Esophagus muscularis mucosa (tissue), 4 donors: ENCODE data around the gene DTNA. TPM values are rescaled to one million over a fixed set of nuclear protein-coding genes. Genes with fewer than 3 reads are reported as not detected.

Experiments used
- DNase-seq: peaks from one replicate; pipeline ENCODE4 v3.0.0-alpha.2; 2017; ENCODE audit errors: extremely low spot score
- H3K27ac ChIP-seq, 4 donors: fragments of 200-600 bp; sonication (generic); replicated peaks in 1 of 4; 1 replicate in 3 of 4; 2 replicates in 1 of 4; pipeline ENCODE4 v1.5.1; 2016 to 2019; ENCODE audit warnings: mild to moderate bottlenecking in 1 of 4
- H3K27me3 ChIP-seq, 4 donors: fragments of 200-600 bp; sonication (generic); one replicate each; pipeline versions ENCODE4 v1.5.1 to v1.6.0; 2016 to 2019
- H3K36me3 ChIP-seq, 4 donors: fragments of 200-600 bp; sonication (generic); one replicate each; pipeline ENCODE4 v1.5.1; 2016 to 2019
- H3K4me1 ChIP-seq, 4 donors: fragments of 200-600 bp; sonication (generic); one replicate each; pipeline ENCODE4 v1.5.1; 2016 to 2019
- H3K4me3 ChIP-seq, 4 donors: fragments of 200-600 bp; sonication (generic); 1 replicate in 2 of 4; 2 replicates in 2 of 4; pipeline ENCODE4 v1.5.1; 2016 to 2019; ENCODE audit warnings: mild to moderate bottlenecking in 4 of 4, moderate library complexity in 1 of 4
- H3K9me3 ChIP-seq, 4 donors: fragments of 200-600 bp; sonication (generic); 1 replicate in 3 of 4; 2 replicates in 1 of 4; pipeline ENCODE4 v1.5.1; 2016 to 2019
- CTCF ChIP-seq, 3 experiments: fragments of 200-600 bp in 2 of 3; fragments of 450-650 bp in 1 of 3; sonication (generic) in 2 of 3; IDR thresholded peaks; one replicate each; pipeline ENCODE4 v1.5.1; 2017 to 2019; ENCODE audit warnings: antibody characterized with exemption in 3 of 3, mild to moderate bottlenecking in 2 of 3, moderate library complexity in 1 of 3
- EP300 ChIP-seq: sonication (generic); formaldehyde crosslinking; IDR thresholded peaks from one replicate; pipeline ENCODE4 v1.6.1; 2017; ENCODE audit warnings: antibody characterized with exemption
- POLR2A ChIP-seq: fragments of 450-650 bp; IDR thresholded peaks from one replicate; pipeline ENCODE4 v1.6.1; 2017; ENCODE audit warnings: antibody characterized with exemption, moderate library complexity, mild to moderate bottlenecking, low read depth
- POLR2AphosphoS5 ChIP-seq, 2 donors: sonication (generic); formaldehyde crosslinking; IDR thresholded peaks; one replicate each; pipeline ENCODE4 v1.6.1; 2017; ENCODE audit warnings: antibody characterized with exemption in 2 of 2
- WGBS: methylation state at CpG from one replicate; pipeline ENCODE4 v1.1.5; 2018; 5-methylcytosine and 5-hydroxymethylcytosine counted together
- intact Hi-C: fragments of 100-400 bp; cut with DNase I; formaldehyde crosslinking; loops from one replicate; pipeline ENCODE4 v1.15.1; 2023
- total RNA-seq, 4 donors: library from RNA; depleted of rRNA; stranded (reverse); fragments of >200 nt; gene quantifications; one replicate each; pipeline versions ENCODE4 v1.1.0 to v1.2.1, GENCODE V29; 2016

The DTNA gene
- total RNA-seq, 4 donors from 2014 or later: 189 to 284 (median 242) TPM

GRCh38 chr18:34828093-34828492, 118.0 kb downstream of the DTNA start:
- Histone ChIP-seq H3K27ac (no peak overlapping the region), H3K4me1 (no peaks in the 10 kb centered on the region), H3K4me3 (no peak overlapping the region), H3K9me3 (no peaks in the 10 kb centered on the region), H3K27me3 (no peaks in the 10 kb centered on the region), H3K36me3 (peaks cover 18 to 51% (median 34%) of the 10 kb centered on the region in 4 donors)
- intact Hi-C loops: no loop called here
- 93% methylated on average over 2 of the region's 2 CpGs for WGBS
- TF ChIP-seq POLR2AphosphoS5 (IDR thresholded peaks at IDR 0.05) (no peak), CTCF (IDR thresholded peaks at IDR 0.05) (no peak), EP300 (no peak), POLR2A (no peak)
- no peak for DNase-seq

- no peak for DNase-seq
- H3K27ac ChIP-seq: peak overlapping the region; percentile 58 to 63 (median 60)
- TF ChIP-seq POLR2AphosphoS5 (IDR thresholded peaks at IDR 0.05): peak in 1 of 2 donors; percentile 23
- TF ChIP-seq EP300: no peak
- intact Hi-C loops: no loop called here
- peaks cover 6 to 41% (median 38%) of the 10 kb centered on the region in 4 donors for H3K4me1 ChIP-seq
- H3K36me3 ChIP-seq: peaks cover 0 to 12% (median 2%) of the 10 kb centered on the region in 4 donors
- H3K9me3 ChIP-seq: no peaks in the 10 kb centered on the region
- H3K27me3 ChIP-seq: no peaks in the 10 kb centered on the region
- WGBS: 37% methylated on average over 2 of the region's 2 CpGs
- H3K4me3 ChIP-seq: no peak overlapping the region
Observed at GRCh38 chr18:34834897-34835296, 124.8 kb downstream of the DTNA start.

GRCh38 chr18:34835466-34835865, 125.4 kb downstream of the DTNA start:
- no peak for DNase-seq
- Histone ChIP-seq H3K4me1 (peaks cover 6 to 41% (median 38%) of the 10 kb centered on the region in 4 donors), H3K36me3 (peaks cover 0 to 6% (median 2%) of the 10 kb centered on the region in 4 donors), H3K4me3 (no peak overlapping the region), H3K27me3 (no peaks in the 10 kb centered on the region), H3K9me3 (no peaks in the 10 kb centered on the region), H3K27ac (peak overlapping the region; percentile 58 to 63 (median 60))
- intact Hi-C loops: no loop called here
- whole genome bisulfite sequencing: 91% methylated on average over 3 of the region's 3 CpGs
- TF ChIP-seq POLR2AphosphoS5 (IDR thresholded peaks at IDR 0.05): no peak
- TF ChIP-seq POLR2A: no peak
- TF ChIP-seq CTCF (IDR thresholded peaks at IDR 0.05): no peak
- no peak for TF ChIP-seq EP300

- TF ChIP-seq POLR2A: no peak
- TF ChIP-seq CTCF (IDR thresholded peaks at IDR 0.05): no peak
- TF ChIP-seq EP300: no peak
- peak in 1 of 2 donors; percentile 64 for TF ChIP-seq POLR2AphosphoS5 (IDR thresholded peaks at IDR 0.05)
- Histone ChIP-seq H3K4me3 (peak overlapping the region in 3 of 4 donors; percentile 3 to 11 (median 7)), H3K9me3 (no peaks in the 10 kb centered on the region), H3K36me3 (peaks cover 0 to 4% (median 0%) of the 10 kb centered on the region in 4 donors), H3K27ac (peak overlapping the region; percentile 34 to 65 (median 60)), H3K4me1 (peaks cover 6 to 41% (median 38%) of the 10 kb centered on the region in 4 donors), H3K27me3 (no peaks in the 10 kb centered on the region)
- 18% methylated on average over 3 of the region's 3 CpGs for WGBS
- intact Hi-C loops: no loop called here
- no peak for DNase-seq
Observed at GRCh38 chr18:34837769-34838272, 127.7 kb downstream of the DTNA start.

- Histone ChIP-seq H3K4me3 (no peak overlapping the region), H3K9me3 (no peaks in the 10 kb centered on the region), H3K4me1 (peaks cover 6 to 41% (median 38%) of the 10 kb centered on the region in 4 donors), H3K27ac (peak overlapping the region; percentile 34 to 65 (median 60)), H3K36me3 (peaks cover 0 to 4% (median 0%) of the 10 kb centered on the region in 4 donors), H3K27me3 (no peaks in the 10 kb centered on the region)
- 87% methylated on average over 5 of the region's 5 CpGs for WGBS
- intact Hi-C loops: no loop called here
- TF ChIP-seq POLR2AphosphoS5 (IDR thresholded peaks at IDR 0.05): no peak
- TF ChIP-seq EP300: no peak
- no peak for TF ChIP-seq CTCF (IDR thresholded peaks at IDR 0.05)
- no peak for TF ChIP-seq POLR2A
- no peak for DNase-seq
Observed at GRCh38 chr18:34838669-34839068, 128.6 kb downstream of the DTNA start.
